ENCODE data around the gene NWD2. TPM values are rescaled to one million over a fixed set of nuclear protein-coding genes. Genes with fewer than 3 reads are reported as not detected.

The NWD2 gene
- total RNA-seq, 2 donors from 2014 or later = not detected

GRCh38 chr4:37216209-37216608 lies 28.3 kb upstream of the NWD2 start:
- no peak for DNase-seq
- H3K36me3 Mint-ChIP-seq (ENCODE audit: low read depth) = no peaks in the 10 kb centered on the region
- H3K4me1 ChIP-seq (ENCODE audit: control insufficient read depth, insufficient read depth, low read length) = no peaks in the 10 kb centered on the region
- no peak for TF ChIP-seq CTCF (conservative IDR thresholded peaks at IDR 0.05)
- H3K27me3 Mint-ChIP-seq (ENCODE audit: insufficient read depth) = no peaks in the 10 kb centered on the region
- H3K4me1 Mint-ChIP-seq = peaks cover 3% of the 10 kb centered on the region
- H3K4me3 Mint-ChIP-seq = no peak overlapping the region
- H3K27me3 ChIP-seq (ENCODE audit: control insufficient read depth, insufficient read depth, low read length, poor library complexity, severe bottlenecking) = no peaks in the 10 kb centered on the region
- H3K36me3 ChIP-seq (ENCODE audit: control insufficient read depth, insufficient read depth, low read length) = no peaks in the 10 kb centered on the region
- 83 to 91% methylated on average over 1 to 2 of the region's 2 CpGs for WGBS, 2 experiments (ENCODE audit: insufficient coverage in 1 of 2, insufficient read length in 1 of 2)
- no peak overlapping the region for H3K9ac ChIP-seq (ENCODE audit: extremely low read depth, low read length, poor library complexity, severe bottlenecking)
- H3K9me3 Mint-ChIP-seq = no peaks in the 10 kb centered on the region
- H3K4me3 ChIP-seq (ENCODE audit: low read length) = no peak overlapping the region
- no peaks in the 10 kb centered on the region for H3K9me3 ChIP-seq (ENCODE audit: control insufficient read depth, low read length)
- no peak overlapping the region for H3K27ac ChIP-seq (ENCODE audit: low read depth, low read length)
- no peak overlapping the region for H3K27ac Mint-ChIP-seq

- no peak overlapping the region for H3K27ac ChIP-seq (ENCODE audit: low read depth, low read length)
- peaks cover 3% of the 10 kb centered on the region for H3K4me1 Mint-ChIP-seq
- DNase-seq = no peak
- WGBS, 2 experiments (ENCODE audit: insufficient coverage in 1 of 2, insufficient read length in 1 of 2) = 84 to 86% methylated on average over 2 to 3 of the region's 3 CpGs
- TF ChIP-seq CTCF (conservative IDR thresholded peaks at IDR 0.05) = peak; percentile 43
- H3K36me3 ChIP-seq (ENCODE audit: control insufficient read depth, insufficient read depth, low read length) = no peaks in the 10 kb centered on the region
- H3K4me3 Mint-ChIP-seq = no peak overlapping the region
- H3K9ac ChIP-seq (ENCODE audit: extremely low read depth, low read length, poor library complexity, severe bottlenecking) = no peak overlapping the region
- no peaks in the 10 kb centered on the region for H3K4me1 ChIP-seq (ENCODE audit: control insufficient read depth, insufficient read depth, low read length)
- H3K27me3 Mint-ChIP-seq (ENCODE audit: insufficient read depth) = no peaks in the 10 kb centered on the region
- H3K27me3 ChIP-seq (ENCODE audit: control insufficient read depth, insufficient read depth, low read length, poor library complexity, severe bottlenecking) = no peaks in the 10 kb centered on the region
- H3K9me3 Mint-ChIP-seq = no peaks in the 10 kb centered on the region
- H3K27ac Mint-ChIP-seq = no peak overlapping the region
- no peak overlapping the region for H3K4me3 ChIP-seq (ENCODE audit: low read length)
- H3K9me3 ChIP-seq (ENCODE audit: control insufficient read depth, low read length) = no peaks in the 10 kb centered on the region
- no peaks in the 10 kb centered on the region for H3K36me3 Mint-ChIP-seq (ENCODE audit: low read depth)
Observed at GRCh38 chr4:37219242-37219641, 25.3 kb upstream of the NWD2 start.

- H3K9ac ChIP-seq (ENCODE audit: extremely low read depth, low read length, poor library complexity, severe bottlenecking) = no peak overlapping the region
- no peaks in the 10 kb centered on the region for H3K9me3 Mint-ChIP-seq
- H3K4me3 Mint-ChIP-seq = no peak overlapping the region
- no peak overlapping the region for H3K27ac Mint-ChIP-seq
- WGBS, 2 experiments (ENCODE audit: insufficient coverage in 1 of 2, insufficient read length in 1 of 2) = 84 to 93% methylated on average over 2 of the region's 2 CpGs
- H3K4me3 ChIP-seq (ENCODE audit: low read length) = no peak overlapping the region
- no peak for TF ChIP-seq CTCF (conservative IDR thresholded peaks at IDR 0.05)
- DNase-seq = no peak
- H3K4me1 Mint-ChIP-seq = peaks cover 3% of the 10 kb centered on the region
- no peaks in the 10 kb centered on the region for H3K4me1 ChIP-seq (ENCODE audit: control insufficient read depth, insufficient read depth, low read length)
- H3K27me3 ChIP-seq (ENCODE audit: control insufficient read depth, insufficient read depth, low read length, poor library complexity, severe bottlenecking) = no peaks in the 10 kb centered on the region
- no peak overlapping the region for H3K27ac ChIP-seq (ENCODE audit: low read depth, low read length)
- H3K27me3 Mint-ChIP-seq (ENCODE audit: insufficient read depth) = no peaks in the 10 kb centered on the region
- H3K9me3 ChIP-seq (ENCODE audit: control insufficient read depth, low read length) = no peaks in the 10 kb centered on the region
- no peaks in the 10 kb centered on the region for H3K36me3 ChIP-seq (ENCODE audit: control insufficient read depth, insufficient read depth, low read length)
- H3K36me3 Mint-ChIP-seq (ENCODE audit: low read depth) = no peaks in the 10 kb centered on the region
Observed at GRCh38 chr4:37219990-37220389, 24.6 kb upstream of the NWD2 start.
